Measurements from ENCODE around the gene PARD3. TPM values are rescaled to one million over a fixed set of nuclear protein-coding genes. Genes with fewer than 3 reads are reported as not detected.
"Not testable (repeated sequence)": the region's sequence is repeated elsewhere in the genome, so short reads cannot be mapped to it uniquely, and the experiment has no call there.

The PARD3 gene
- total RNA-seq, 2 donors from 2014 or later, result 36.1 to 48.5 TPM

DNA sequence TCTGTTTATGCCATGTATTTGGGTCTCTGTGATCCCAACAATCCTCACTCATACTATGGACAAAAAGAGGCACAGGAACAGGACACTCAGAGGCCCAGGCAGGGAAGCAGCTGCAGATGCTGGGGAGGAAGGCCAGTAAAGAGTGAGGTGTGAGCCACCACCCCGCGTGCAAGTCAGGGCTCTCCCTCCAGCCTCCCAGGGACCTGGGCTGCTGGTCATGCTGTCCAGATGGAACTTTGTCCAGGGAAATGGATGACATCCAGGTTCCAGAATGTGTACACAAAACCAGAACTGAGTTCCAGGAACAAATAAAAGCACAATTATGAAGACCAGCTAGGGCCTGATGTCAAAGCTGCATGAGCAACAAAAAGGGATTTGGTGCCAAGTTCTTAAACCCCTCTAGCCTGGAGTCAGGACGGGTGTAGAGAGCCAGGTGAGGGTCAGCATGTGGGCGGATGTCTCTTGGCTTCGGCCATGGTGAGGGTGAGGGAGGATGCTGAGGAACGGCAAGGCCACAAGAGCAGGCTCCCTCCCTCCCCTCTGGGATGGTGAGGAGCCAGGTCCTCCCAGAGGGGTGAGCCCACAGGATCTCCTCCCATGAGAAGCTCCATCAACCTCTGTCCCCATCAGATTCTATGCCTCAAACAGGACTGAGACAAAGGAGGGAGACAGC is 739.7 kb downstream of the PARD3 start:
- no peaks in the 10 kb centered on the region for H3K27me3 ChIP-seq
- DNase-seq (peak in 1 of 4 donors; percentile 24), ATAC-seq (peak; percentile 47)
- TF ChIP-seq POLR2A (IDR thresholded peaks at IDR 0.05) (no peak), CTCF (IDR thresholded peaks at IDR 0.05) (no peak)
- no peaks in the 10 kb centered on the region for H3K36me3 ChIP-seq (replicated peaks in 1 of 2; ENCODE audit: insufficient read depth in 1 of 2, low read depth in 2 of 2)
- H3K9me3 ChIP-seq, result no peaks in the 10 kb centered on the region
- WGBS, 2 donors, result 52 to 56% methylated on average over 5 to 6 of the region's 6 CpGs
- H3K27ac ChIP-seq, result no peak overlapping the region
- intact Hi-C loops (cut with DNase I), result no loop called here
- peaks cover 5% of the 10 kb centered on the region for H3K4me1 ChIP-seq
- no peak overlapping the region for H3K4me3 ChIP-seq

DNA sequence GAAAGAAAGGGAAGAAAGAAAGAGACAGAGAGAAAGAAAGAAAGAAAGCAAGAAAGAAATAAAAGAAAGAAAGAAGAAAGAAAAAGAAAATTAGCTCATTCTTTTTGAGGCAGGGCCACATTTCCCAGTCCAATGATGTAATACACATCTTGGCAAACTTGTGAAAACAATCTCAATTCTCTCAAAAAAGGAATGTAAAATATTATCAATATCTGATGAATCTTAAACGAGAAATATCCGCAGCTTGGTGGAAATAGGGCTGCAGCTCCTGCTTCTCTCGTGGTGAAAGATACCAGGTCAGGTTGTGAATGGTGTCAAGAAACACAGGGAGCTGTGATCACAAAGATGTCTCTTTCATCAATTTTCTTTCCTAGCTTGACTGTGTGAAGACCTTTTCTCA is 741.0 kb downstream of the PARD3 start:
- no peaks in the 10 kb centered on the region for H3K9me3 ChIP-seq
- WGBS, 2 donors, result 78 to 86% methylated on average over 3 of the region's 3 CpGs
- H3K4me1 ChIP-seq, result peaks cover 5% of the 10 kb centered on the region
- H3K27ac ChIP-seq, result no peak overlapping the region
- no peaks in the 10 kb centered on the region for H3K36me3 ChIP-seq (replicated peaks in 1 of 2; ENCODE audit: insufficient read depth in 1 of 2, low read depth in 2 of 2)
- intact Hi-C loops (cut with DNase I), result no loop called here
- DNase-seq (no peak), ATAC-seq (no peak)
- H3K27me3 ChIP-seq, result no peaks in the 10 kb centered on the region
- H3K4me3 ChIP-seq, result no peak overlapping the region
- TF ChIP-seq POLR2A (IDR thresholded peaks at IDR 0.05) (no peak), CTCF (IDR thresholded peaks at IDR 0.05) (no peak)

DNA sequence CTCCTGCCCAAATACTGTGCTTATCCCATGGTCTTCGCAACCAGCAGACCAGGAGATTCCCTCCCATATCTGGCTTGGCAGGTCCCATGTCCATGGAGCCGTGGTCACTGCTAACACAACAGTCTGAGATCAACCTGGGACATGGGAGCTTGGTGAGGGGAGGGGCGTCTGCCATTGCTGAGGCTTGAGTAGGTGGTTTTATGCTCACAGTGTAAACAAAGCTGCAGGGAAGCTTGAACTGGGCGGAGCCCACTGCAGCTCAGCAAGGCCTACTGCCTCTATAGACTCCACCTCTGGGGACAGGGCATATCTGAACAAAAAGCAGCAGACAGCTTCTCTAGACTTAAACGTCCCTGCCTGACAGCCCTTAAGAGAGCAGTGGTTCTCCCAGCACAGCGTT is 747.4 kb downstream of the PARD3 start:
- H3K27me3 ChIP-seq; H3K9me3 ChIP-seq; DNase-seq; H3K27ac ChIP-seq; intact Hi-C loops (cut with DNase I); H3K36me3 ChIP-seq (replicated peaks in 1 of 2; ENCODE audit: insufficient read depth in 1 of 2, low read depth in 2 of 2); ATAC-seq; H3K4me1 ChIP-seq; H3K4me3 ChIP-seq: not testable (repeated sequence)
- WGBS, 2 donors, result 75 to 90% methylated on average over 4 to 6 of the region's 6 CpGs

DNA sequence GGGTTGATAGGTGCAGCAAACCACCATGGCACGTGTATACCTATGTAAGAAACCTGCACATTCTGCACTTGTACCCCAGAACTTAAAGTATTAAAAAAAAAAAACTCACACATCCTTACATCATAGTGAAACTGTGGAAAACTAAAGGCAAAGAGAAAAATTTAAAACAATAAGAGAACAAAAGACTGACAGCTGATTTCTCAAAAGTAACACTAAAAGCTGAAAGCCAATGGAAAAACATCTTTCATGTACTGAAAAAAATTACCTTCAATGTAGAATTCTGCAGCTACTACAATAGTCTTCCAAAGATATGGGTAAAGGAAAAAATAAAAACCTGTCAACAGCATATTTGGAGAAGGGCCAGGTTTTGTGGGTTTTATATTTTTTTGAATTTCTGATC is 751.5 kb downstream of the PARD3 start:
- Histone ChIP-seq H3K27ac (no peak overlapping the region), H3K4me3 (no peak overlapping the region), H3K36me3 (replicated peaks in 1 of 2; ENCODE audit: insufficient read depth in 1 of 2, low read depth in 2 of 2) (no peaks in the 10 kb centered on the region), H3K4me1 (no peaks in the 10 kb centered on the region), H3K9me3 (no peaks in the 10 kb centered on the region), H3K27me3 (no peaks in the 10 kb centered on the region)
- intact Hi-C loops (cut with DNase I), result no loop called here
- DNase-seq (no peak), ATAC-seq (no peak)
- no peak for TF ChIP-seq CTCF (IDR thresholded peaks at IDR 0.05)
- WGBS, 2 donors, result 74 to 96% methylated on average over 1 of the region's 1 CpG

GRCh38 chr10:34061841-34062240 is 753.3 kb downstream of the PARD3 start:
- ATAC-seq (no peak), DNase-seq (no peak)
- H3K9me3 ChIP-seq, result no peaks in the 10 kb centered on the region
- no peaks in the 10 kb centered on the region for H3K4me1 ChIP-seq
- no peak overlapping the region for H3K27ac ChIP-seq
- H3K27me3 ChIP-seq, result no peaks in the 10 kb centered on the region
- no peak overlapping the region for H3K4me3 ChIP-seq
- no peaks in the 10 kb centered on the region for H3K36me3 ChIP-seq (replicated peaks in 1 of 2; ENCODE audit: insufficient read depth in 1 of 2, low read depth in 2 of 2)
- TF ChIP-seq POLR2A (IDR thresholded peaks at IDR 0.05), result no peak
- TF ChIP-seq CTCF (IDR thresholded peaks at IDR 0.05), result no peak
- intact Hi-C loops (cut with DNase I), result no loop called here

Small RNA genes within 50 kb of the gene (small RNA-seq; reads per million reads assigned to genes)
- gene ELOBP4 (not detected), gene RF00019 (not detected), gene RPL37P18 (not detected)
